GM18520 (cell line): ENCODE measurements around the gene TMEM119.
"Not testable (repeated sequence)": the region's sequence is repeated elsewhere in the genome, so short reads cannot be mapped to it uniquely, and the experiment has no call there.

Experiments used
- ATAC-seq: cut with Tn5 transposase; IDR thresholded peaks from one replicate; pipeline ENCODE4 v1.9.1; 2021; ENCODE audit not compliant: unreplicated experiment

The TMEM119 gene

DNA sequence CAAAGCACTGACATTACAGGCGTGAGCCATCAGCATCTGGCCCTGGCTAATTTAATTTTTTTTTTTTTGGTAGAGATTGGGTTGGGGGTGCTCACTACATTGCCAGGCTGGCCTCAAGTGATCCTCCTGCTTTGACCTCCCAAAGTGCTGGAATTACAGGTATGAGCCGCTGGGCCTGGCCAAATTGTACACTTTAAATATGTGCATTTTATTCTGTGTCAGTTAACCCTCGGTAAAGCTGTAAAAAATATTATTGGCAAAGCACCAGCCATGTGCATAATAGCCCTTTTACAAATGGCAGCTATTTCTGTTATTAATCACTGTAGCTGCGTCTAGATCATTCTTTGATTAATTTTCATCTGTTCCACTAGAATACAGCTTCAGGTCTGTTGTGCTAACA is 12.0 kb downstream of the TMEM119 start:
- ATAC-seq, result no peak

DNA sequence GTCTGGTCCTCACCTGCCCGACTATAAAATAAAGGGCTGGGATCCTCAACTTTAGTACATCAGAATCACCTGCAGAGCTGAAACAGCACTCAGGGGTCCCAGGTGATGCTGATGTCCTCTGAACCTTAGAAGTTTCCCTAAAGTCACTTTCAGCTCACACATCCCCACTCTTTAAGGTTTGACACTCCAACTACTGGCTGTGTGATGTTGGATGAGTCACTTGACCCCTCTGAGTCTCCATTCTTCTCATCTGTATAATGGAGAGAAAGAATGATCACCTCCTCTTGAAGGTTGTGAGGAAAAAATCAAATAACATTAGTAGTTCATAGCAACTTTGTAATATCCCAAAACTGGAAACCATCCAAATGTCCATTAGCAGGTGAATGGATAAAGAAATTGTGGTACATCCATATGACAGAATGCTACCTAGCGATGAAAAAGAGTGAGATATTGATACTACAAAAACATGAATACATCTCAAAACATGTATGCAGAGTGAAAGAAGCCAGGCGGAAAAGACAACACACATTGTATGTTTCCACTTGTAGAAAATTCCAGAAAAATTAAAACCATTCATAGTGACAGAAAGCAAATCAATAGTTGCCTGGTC is 13.3 kb downstream of the TMEM119 start:
- no peak for ATAC-seq

DNA sequence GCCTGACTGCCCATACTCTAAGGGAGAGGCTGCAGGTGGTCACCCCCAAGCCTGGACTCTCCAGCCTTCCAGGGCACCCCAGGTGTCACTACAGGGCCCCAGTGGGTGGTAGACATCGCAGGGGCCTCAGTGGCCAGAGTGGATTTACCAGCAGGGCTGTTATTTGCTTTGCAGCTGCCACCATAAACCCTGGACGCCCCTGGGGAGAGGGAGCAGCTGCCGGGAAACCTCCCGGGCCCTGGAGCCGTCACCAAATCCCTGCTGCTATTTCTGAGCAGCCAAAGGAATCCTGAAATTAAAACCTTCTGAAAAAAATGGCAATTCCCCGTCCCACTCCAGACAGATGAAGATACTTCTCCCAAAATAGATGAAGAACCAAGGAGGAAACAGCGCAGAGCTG is 13.9 kb downstream of the TMEM119 start:
- no peak for ATAC-seq

DNA sequence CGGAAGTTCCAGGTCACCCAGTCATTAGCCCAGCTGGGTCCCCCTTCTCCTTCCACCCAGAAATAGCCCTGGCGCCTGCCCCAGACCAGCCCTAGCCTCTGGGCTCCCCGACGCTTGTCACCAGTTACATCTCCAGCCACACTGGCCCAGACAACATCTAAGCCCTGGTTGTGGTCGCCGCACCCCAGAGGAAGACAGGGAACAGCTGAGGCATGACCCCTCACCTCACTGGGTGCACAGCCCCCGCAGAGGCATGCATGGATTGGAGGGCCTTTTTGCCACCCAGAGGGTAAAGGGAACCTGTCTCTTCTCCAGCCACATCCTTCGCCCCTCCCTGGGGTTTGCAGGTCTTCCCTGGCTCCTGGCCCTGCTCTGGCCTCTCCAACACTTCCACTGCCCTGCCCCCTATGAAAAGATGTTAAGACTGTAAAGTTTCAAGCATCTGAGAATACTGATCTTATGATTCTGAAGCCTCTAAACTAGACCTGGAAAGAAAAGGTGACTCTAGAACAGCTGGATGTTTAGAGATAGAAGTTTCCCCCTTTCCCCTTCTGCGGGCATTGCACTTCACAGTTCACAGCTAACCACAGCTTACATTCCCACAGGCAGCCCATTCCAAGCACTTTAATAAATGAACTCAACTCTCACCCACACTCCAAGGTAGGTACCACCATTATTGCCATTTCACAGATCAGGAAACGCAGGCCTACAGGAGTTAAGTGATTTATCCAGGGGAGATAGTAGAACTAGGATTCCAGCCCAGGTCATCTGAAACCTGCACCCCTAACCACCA is 14.7 kb downstream of the TMEM119 start:
- ATAC-seq, result no peak

DNA sequence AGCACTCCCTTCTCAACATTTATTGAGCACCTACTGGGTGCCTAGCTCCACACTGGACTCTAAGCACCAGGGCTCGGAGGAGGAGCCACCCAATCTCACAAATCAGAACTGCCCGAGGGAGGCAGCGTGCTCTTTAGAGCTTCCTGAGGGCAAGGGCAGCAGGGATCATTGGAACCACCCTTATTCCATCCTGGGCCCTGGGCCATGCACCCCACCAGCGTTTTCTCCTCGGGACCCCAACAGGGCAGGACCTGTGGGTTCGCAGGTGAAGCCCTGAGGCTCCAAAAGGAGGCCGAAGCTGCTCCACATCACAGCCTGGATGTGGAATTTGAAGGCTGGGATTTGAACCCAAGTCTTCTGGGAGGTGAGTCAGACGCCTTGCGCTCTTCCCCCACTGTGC is 15.4 kb downstream of the TMEM119 start:
- no peak for ATAC-seq

DNA sequence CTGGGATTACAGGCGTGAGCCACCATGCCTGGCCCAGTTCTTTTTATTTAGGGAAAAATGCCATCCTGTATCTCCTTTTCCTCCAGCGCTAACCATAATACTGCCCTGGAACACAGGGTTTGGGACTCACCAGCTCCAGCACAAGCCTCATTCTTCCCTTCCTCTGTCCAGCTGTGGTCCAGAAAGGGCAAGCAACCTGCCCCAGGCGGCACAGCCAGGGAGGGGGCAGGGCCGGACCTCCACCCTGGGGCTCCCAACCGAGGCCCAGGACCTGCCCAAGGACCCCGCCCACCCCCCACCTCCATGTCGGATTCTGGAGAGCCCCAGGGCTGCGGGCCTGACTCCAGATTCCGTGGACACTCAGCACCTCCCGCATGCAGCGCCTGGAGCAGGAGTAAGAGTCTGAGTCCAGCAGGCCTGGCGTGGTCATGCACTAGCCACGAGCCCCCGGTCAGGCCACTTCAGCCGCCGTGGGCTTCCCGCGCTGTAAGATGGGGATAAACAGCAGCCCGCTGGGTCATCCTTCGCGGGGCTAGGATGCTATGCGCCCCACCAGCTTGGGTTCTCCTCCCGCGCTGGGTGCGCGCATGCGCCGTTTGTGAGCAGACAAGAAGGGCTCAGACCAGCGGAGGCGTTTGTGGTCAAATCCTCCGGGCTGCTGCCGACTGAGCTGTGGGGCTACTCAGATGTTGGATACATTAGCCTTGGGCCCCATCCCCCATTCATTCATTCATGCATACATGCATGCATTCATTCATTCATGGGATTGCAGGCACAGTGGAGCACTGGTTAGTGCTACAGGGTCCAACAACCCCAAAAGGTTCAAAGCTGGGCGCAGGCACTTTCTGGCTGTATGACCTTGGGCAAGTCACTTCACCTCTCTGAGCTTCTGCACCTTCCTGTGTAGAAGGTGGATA is 16.3 kb downstream of the TMEM119 start:
- ATAC-seq, result no peak

DNA sequence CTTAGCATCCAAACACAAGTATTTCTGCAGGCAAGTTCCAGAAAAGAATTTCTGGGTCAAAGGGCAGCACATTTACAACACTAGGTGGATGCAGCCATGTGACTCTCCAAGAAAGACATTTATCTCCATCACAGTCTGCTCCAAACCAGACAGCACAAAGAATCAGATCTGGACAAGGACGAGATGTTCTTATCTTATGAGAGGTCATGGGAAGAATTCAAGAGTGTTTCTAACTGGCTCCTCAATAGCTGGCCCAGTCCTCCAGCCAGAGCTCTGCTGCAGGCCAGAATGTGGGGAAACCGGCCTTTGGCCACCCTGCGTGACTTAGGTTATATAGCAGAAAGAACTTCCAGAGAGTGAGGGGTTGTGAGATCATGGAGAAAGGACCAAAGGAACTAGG is 17.4 kb downstream of the TMEM119 start:
- ATAC-seq, result no peak

DNA sequence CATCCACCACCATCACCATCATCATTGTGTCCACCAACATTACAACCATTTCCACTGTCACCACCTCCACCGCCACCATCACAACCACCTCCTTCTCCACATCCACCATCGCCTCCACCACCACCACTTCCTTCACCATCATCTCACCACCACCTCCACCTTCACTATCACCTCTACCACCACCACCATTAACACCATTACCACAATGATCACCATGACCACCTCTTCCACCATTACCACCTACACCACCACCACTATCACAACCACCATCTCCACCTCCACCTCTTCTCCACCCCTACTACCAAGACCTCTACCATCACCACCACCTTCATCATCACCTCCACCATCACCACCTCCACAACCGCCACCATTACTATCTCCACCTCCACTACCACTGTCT is 19.1 kb downstream of the TMEM119 start:
- ATAC-seq, result no peak

DNA sequence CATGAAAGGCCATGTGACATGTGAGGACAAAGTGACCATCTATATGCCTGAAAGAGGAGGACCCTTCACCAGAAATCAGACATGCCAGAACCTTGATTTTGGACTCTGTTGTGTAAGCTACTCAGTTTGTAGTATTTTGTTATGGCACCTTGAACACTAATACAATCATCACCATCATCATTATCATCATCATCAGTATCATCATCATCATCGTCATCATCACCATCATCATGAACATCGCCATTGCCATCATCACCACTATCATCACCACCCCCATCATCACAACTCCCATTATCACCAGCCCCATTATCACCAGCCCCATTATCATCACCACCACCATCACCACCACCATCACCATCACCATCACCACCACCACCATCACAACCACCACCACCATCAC is 19.6 kb downstream of the TMEM119 start:
- no peak for ATAC-seq

DNA sequence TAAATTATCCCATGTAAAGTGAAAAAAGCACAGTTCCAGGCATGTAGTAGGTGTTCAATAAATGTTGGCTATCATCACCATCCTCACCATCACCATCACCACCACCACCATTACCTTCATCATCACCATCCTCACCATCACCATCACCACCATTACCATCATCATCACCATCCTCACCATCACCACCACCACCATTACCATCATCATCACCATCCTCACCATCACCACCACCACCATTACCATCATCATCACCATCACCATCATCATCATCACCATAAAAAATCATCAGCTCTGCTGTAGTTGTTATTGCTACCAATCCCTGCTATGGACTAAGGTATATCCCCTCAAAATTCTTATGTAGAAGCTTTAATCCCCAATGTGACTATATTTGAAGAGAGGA is 20.4 kb downstream of the TMEM119 start:
- ATAC-seq, result no peak

DNA sequence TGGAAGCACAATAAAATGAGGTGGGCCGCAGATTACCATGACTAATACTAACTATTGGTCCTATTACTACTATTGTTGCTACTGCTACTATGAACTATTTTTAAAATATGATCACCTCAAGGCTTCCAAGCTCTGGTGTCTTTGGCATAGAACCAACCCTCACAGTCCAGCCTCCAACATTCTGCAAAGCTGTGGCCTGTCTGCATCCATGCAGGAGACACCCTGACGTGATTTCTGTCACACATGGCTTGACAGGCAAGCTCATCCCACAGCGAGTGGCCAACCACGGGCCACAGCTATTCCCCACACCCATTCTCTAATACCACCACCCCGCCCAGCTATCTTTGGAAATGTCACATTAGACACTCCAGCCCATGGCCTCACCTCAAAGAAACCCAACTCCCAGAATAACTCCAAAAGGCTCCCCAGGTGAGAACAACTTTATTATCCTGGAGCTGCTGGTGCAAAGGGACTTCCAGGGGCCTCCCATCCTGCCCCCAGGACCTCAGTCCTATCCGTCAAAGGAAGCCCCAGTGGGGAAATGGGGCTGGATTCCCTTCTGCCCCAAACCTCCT is 21.1 kb downstream of the TMEM119 start:
- ATAC-seq, result no peak

DNA sequence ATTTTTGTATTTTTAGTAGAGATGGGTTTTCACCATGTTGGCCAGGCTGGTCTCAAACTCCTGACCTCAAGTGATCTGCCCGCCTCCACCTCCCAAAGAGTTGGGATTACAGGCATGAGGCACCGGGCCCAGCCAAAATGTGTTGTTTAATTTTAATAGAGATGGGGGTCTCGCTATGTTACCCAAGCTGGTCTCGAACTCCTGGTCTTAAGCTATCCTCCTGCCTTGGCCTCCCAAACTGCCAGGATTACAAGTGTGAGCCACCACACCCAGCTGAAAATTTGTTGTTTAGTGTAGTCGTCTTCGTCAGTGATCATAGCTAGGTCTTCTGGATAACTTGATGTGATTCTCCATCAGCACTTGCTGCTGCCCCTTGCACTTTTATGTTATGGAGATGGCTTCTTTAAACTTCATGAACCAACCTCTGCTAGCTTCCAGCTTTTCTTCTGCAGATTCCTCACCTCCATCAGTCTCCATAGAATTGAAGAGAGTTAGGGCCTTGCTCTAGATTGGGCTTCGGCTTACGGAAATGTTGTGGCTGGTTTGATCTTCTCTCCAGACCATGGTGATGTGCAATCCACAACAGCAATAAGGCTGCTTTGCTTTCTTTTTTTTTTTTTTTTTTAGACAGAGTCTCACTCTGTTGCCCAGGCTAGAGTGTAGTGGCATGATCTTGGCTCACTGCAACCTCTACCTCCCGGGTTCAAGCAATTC is 22.5 kb downstream of the TMEM119 start:
- ATAC-seq, result no peak

DNA sequence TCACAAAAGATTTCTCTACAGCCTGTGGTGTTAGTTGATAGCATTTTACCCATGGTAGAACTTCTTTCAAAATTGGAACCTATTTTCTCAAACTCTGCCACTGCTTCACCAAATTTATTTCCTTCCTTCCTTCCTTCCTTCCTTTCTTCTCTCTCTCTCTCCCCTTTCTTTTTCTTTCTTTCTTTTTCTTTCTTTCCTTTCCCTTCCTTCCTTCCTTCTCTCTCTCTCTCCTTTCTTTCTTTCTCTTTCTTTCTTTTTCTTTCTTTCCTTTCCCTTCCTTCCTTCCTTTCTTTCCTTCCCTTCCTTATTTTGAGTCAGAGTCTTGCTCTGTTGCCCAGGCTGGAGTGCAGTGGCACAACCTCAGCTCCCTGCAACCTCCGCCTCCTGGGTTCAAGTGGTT is 23.6 kb downstream of the TMEM119 start:
- ATAC-seq, result not testable (repeated sequence)

DNA sequence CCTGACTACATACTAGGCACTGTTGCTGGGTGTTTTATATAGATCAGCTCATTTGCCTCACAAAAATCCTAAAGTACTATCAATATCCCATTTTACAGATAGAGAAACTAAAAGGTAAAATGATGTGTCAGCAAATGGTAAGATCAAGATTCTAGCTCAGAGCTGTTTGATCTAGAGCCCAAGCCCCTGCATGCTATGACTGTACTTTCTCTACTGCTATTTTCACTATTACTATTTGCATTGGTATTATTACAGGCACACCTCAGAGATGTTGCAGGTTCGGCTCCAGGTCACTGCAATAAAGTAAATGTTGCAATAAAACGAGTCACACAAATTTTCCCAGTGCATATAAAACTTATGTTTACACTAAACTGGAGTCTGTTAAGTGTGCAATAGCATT is 24.6 kb downstream of the TMEM119 start:
- no peak for ATAC-seq

DNA sequence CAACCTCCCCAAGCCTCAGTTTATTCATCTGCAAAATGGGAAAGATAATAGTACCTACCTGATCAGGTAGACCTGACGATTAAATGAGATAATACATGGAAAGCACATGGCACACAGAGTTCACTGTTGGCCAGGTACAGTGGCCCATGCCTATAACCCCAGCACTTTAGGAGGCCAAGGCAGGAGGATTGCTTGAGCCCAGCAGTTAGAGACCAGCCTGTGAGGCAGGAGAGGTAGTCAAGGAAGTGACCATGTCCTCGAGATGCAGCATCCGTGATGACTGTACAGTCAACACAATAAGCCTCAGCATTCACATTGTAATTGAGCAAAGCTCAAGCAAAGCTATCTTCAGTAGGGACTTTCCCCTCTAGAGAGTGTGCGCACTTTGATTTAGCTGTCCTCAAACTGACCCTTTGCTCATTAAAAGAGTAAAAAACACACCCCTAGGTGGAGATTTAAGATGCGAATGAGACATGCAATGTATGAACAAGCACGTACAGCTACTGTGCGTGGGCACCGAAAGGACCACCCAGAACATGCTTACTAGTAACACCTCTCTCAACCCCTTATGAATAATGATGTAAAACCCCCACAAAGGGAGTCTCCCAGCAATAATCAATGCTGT is 25.6 kb downstream of the TMEM119 start:
- peak; percentile 33 for ATAC-seq

DNA sequence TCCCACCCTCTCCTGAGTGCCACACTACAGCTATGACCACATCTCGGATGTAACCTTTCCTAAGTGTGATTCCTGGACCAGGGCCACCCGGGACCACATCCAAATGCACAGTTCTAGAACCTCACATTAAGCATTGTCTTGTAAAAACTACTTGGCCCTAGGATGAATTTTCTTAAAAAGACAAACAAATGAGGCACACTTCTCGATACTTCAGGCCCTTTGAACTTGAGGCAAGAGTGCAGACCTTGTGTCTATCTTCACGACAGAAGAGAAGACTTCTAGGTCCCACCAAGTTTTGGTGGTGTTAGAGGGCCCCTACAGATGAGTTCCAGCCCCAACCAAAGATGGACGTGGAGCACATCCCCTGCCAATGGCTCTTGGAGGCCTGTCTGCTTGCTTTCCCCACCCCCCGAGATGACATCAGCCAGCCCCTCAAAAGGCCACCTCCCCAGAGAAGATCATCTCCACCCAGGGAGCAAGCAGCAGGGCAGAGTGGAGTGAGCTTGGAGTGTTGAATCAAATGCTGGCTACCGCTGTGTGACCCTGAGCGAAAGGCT is 26.2 kb downstream of the TMEM119 start:
- ATAC-seq, result no peak

DNA sequence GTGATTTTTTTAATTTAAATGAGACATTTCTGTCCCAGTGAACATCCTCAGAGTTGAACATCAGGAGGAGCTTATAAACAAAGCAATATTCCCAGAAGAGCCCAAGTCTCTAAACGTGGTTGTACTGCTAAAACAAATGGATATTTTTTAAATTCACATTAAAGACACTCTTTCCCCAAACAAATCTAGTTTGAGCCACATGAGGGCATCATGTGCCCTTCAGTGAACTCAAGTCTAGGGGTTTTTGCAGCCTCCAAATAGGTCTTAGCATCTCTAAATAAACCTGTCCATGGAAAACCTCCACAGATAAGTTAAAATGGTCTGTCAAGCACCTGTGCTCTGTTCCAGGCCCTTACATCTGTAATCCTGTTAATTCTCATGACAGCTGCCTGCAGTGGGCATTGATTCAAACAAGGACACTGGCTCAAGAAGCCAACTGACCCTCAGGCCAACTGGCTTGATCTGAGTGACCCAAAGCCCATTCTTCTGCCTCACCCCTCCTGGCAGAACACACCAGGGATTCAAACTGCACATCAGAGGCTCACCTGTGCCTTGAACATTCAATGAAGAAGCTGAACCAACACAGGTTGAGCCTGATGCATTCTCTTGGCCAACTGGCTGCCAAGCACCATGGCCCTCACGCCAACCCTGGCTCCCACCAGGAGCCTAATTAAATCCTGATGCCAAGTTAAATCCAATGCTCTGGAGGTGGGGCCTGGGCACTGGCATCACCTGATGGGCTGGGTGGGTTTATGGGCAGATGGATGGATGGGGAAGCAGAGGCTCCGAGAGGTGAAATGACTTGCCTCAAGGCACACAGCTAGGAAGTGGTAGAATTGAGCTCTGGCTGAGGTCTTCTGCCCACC is 26.9 kb downstream of the TMEM119 start:
- ATAC-seq, result no peak

DNA sequence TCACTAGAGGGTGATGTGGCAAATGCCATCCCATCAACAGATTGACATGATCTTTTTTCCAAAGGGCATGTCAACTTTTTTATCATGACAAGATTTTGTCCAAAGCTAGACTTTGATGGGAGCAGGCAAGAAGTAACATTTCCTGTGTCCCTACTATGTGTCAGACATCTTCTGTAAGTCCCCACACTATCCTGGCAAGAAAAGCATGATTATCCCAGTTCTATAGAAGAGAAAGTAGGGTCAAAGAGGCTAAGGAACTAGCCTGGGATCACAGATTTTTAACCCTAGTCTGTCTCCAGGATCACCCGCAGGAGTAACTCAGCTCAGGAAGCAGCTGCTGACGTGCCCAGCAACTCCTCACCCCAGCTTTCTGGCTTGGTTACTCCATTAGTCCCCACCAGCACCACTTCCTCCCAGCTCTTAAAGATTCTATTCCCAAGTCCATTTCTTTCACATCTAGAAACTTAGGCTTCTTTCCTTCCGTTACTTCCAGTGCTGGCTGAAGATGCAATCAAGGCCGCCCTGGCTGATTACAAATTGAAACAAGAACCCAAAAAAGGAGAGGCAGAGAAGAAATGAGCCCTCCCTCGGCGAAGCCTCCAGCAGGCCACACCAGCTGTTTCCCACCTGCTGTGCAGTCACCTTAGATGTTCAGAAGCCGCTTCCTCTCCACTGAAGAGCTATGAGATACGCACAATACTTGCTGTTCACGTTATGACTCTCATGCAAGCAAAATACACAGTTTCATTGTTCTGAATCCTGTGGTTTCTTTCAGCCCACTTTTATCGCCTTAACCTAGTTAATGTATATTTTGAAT is 29.3 kb downstream of the TMEM119 start:
- ATAC-seq, result peak; percentile 52
